Right hindlimb (tissue), 1 donor: ENCODE results near the gene PKHD1.

ENCODE experiments used
- DNase-seq: peaks from one replicate; pipeline ENCODE4 v3.0.0-alpha.2; 2018

PKHD1 gene

GRCh38 chr6:51775942-51776860, 311.2 kb downstream of the PKHD1 start:
- DNase-seq: no peak

- DNase-seq: no peak
Measured at GRCh38 chr6:51768087-51768486, 319.3 kb downstream of the PKHD1 start.

DNA sequence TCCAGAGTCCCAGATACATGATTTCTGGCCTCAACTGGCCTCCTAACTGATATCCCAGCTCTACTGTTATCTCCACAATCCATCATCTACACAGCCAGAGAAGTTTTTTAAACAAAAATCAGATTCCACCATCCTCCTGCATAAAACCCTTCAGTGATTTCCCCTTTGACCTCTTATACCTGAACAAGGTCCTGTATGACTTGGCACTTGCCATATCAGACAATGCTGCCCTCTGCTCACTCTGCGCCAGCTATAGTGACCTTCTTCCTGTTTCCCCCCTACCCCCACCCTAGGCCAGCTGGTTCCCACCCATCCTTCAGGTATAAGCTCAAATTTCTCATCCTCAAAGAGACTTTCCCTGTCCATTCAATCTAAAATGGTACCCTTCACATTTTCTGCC, 322.2 kb downstream of the PKHD1 start:
- DNase-seq: no peak

DNA sequence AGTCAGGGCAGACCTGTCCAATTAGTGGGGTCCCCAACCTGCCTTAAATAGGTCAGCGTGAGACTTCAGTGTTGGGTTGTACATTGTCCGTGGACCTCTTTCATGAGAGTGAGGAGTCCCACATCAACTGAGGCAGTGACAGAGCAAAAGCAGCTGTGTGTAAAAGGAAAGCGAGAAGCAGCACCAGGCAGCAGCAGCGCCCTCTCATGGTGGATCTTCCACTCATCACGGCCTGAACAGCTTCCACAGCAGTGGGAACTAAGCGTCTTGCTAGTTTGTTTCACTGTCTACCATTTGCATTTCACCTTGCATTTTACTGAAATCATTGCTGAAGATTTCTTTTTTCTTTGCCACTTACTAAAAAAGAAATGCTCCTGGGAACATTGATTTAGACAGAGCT, 333.8 kb downstream of the PKHD1 start:
- no peak for DNase-seq

DNA sequence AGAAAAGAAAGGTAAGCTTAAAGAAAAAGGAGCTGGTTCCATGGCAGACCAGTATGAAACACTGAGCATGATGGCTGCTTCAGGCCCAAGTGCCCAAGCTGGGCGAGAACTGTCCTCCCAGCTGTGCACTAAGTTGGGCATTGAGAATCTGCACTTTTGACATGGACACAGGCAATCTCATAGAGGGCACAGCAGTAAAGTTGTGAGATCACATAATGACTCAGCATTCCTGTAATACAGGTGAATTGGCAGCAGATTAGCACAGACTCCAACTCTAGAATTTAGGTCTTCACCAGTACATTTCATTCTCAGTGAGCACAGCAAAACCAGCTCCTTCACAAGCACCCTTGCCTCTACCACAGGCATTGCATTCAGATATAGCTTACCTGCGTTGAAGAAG, 343.4 kb downstream of the PKHD1 start:
- no peak for DNase-seq

DNA sequence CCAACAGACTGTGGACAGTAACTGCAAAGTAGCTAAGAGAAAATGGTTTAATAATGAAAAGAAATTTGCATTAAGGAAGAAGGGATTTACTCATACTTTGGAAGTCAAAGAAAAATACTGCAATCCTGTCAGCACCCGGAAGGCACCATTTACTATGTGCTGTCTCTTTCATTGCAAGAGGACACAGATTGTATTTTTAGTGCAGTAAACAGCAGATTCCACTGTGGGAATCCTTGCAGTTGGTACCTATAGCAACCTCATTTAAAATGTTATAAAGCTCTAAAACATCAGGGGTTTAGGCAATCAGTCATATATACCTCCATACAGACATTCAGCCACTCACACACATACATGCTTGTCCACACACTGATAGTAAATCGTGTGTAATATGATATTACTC, 346.8 kb downstream of the PKHD1 start:
- no peak for DNase-seq

GRCh38 chr6:51738614-51739013, 348.8 kb downstream of the PKHD1 start:
- no peak for DNase-seq

DNA sequence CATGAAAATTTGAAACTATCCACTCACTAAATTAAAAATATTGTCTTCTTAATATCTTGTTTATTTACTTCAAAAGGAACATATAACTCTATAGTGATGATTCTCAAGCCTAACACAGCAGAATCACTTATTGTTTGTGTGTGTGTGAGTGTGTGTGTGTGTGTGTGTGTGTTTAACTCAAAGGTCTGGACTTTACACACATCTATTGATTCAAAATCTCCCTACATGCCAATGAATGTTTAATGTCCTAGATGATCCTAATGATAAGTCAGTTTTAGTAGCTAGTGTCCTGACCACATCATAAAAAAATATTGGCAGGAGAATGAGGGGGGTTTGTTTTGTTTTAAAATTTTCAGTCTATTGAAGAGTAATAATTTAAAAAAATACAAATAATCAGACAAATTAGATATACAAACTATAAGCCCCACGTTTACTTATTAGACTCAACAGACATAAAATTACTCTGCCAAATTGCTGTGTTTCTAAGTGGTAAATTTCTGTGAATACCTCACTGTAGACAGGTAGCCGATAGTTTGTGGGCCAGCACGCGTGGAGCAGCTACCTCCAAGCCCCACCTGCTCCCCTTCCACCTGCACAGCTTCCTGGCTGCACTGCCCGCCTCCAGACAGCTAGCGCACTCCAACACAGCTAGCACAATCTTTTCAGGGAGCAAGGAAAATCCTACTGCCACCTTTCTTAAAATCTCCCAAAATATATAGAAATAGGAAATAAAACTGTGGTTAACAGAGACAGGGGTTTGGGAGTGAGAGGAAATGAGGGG, 349.6 kb downstream of the PKHD1 start:
- no peak for DNase-seq

- no peak for DNase-seq
Measured at GRCh38 chr6:51725155-51725554, 362.3 kb downstream of the PKHD1 start.

DNA sequence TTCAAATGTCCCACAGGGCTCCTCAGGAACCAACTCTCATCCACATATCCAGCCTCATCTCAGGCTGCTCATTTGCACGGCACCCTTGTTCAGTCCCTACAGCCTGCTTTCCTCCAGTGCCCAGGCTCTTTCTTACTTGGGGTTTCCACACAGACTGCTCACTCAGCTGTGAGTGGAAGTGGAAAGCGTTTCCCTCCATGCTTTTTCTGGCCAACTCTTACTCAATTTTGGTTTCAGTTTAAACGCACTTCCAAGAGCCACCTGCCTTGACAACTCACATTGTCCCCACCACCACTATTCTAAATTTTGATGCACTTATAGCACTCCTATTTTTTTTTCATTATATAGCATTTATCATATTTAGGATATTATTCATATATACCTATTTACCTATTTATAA, 367.1 kb downstream of the PKHD1 start:
- no peak for DNase-seq

DNA sequence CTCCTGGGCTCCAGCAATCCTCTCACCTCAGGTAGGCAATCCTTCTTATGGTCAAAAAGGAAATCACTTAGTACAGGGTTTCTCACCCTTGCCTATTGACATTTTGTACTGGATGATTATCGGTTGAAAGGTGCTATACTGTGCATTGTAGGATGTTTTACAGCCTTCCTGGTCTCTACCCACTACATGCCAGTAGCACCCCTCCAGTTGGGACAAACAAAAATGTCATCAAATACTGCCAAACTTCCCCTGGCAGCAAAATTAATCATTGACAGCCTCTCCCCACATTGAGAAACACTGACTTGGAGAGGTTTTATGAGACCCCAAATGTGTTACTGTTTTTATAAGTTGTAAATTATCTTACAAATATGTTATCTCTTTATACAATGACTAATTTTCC, 368.1 kb downstream of the PKHD1 start:
- DNase-seq: no peak

DNA sequence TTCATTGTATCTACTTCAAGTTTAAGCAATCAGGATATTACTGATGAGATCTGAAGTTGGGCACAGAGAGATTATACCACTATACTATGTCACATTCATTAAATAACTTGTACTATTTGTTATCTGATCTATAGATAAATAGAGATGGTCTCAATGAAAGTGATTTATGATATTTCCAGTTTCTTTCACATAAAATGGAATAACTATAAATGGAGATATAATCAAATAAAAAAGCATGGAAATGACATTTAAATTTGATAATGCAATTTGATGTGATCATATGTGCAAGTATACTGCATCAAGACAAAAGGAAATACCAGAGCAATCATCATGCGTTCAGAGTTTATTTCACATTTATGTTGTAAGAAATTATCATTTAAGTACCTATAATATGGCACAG, 368.9 kb downstream of the PKHD1 start:
- no peak for DNase-seq

DNA sequence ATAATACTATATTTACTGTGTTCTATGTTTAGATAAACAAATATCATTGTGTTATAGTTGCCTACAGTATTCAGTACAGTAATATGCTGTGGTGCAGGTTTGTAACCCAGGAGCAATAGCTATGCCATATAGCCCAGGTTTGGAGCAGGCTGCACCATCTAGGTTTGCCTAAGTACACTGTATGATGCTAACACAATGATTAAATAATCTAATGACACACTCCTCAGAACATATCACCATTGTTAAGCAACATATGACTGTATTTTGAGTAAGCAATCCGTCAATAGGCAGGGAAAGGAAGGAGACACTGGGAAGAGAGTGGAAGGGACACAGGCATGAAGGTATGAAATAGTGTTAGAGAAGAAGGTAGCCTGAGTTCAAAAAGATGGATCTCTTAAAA, 369.9 kb downstream of the PKHD1 start:
- no peak for DNase-seq

- no peak for DNase-seq
Measured at GRCh38 chr6:51711876-51712275, 375.5 kb downstream of the PKHD1 start.

DNA sequence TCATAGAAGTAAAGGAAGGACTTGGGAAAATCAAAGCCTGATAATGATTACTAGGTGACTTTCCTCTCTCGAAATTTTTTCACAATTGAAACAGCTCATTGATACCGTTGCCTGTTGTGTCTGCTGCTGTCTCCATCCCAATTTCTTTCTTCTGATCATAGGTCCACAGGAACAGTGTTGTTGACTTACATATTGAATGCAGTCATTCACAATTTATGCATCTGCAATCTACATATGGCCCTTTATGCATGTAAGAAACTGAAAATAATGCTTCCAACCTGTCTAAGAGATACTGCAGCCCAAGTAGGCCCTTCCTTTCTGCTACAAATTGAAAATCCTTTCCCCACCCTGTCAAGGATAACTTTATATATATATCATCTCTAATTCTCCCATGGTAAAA, 381.3 kb downstream of the PKHD1 start:
- DNase-seq: no peak

DNA sequence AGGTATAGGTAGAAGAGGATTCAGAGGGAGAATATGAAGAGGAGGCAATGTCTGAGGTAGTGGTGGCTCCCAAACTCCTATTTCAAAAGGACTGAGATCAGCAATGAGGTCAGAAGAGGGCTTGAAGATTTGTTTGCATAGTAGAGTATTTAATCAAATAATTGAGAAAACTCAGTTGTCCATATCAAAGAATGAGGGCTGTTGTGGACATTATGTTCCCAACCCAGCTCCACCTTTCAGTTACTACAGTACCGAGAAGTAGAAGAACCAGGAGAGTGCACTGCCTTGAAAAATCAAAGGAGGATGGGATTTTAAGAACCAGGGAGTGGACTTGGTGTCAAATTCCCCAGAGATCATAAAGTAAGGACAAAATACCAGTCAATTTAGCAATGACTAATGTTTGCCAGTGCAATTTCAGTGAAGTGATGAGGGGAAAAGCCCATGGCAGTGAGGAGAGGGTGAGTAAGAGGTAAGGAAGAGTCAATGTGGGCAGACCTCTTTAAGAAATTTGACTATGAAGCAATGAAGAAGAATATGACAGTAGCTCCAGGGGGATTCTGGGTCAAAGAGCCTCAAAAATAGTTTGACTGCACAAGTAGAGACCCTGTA, 382.4 kb downstream of the PKHD1 start:
- no peak for DNase-seq

DNA sequence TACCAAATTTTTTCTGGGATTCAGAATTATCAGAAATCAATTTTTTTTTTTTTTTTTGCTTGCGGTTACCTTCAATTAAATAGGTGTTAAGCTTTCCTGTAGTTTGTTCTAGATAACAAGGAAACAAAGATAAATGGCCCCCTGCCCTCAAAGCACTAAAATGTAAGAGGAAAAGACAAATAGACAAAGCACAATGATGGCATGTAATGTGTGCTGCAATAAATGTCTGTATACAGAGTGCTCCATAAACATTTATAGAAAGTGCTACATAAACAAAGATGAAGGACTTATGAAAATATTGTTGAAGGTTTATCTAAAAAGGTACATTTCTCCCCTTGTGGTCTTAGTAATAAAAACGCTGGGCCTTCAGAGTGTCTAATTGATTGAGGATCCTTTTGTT, 384.6 kb downstream of the PKHD1 start:
- no peak for DNase-seq

GRCh38 chr6:51684603-51685002, 402.8 kb downstream of the PKHD1 start:
- DNase-seq: no peak

GRCh38 chr6:51684038-51684437, 403.4 kb downstream of the PKHD1 start:
- no peak for DNase-seq

GRCh38 chr6:51678905-51679620, 408.4 kb downstream of the PKHD1 start:
- DNase-seq: no peak

DNA sequence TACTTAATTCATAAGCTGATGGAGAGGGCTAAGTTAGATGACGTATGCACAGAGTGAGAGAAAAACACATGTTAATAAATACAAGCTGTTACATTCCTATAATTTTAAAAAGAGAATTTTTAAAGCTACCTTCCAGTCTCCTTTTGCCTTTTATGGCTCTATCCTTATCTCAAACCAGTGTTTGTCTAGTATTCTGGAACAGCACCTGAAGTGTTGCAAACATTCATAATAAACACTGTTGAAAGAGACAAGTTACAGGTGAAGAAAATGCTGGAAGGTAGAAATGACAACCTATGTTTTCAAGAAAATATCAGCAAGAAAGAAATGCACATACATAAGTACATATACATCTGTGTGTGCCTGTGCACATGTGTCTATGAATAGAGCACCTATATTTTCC, 409.1 kb downstream of the PKHD1 start:
- no peak for DNase-seq

- no peak for DNase-seq
Measured at GRCh38 chr6:51675922-51676275, 411.5 kb downstream of the PKHD1 start.
